ENCODE measurements around the gene COX7A2L. TPM values are rescaled to one million over a fixed set of nuclear protein-coding genes. Genes with fewer than 3 reads are reported as not detected.

COX7A2L gene
- total RNA-seq, 1 experiment from 2014 or later: 99.5 TPM

GRCh38 chr2:42368817-42369531, 8.0 kb upstream of the COX7A2L start:
- peaks cover 8% of the 10 kb centered on the region; the same call in 1 of the 2 replicates for H3K4me1 Mint-ChIP-seq
- ATAC-seq (peak; percentile 66), DNase-seq (ENCODE audit: low spot score) (no peak)
- H3K4me3 Mint-ChIP-seq: no peak overlapping the region
- H3K9me3 Mint-ChIP-seq: no peaks in the 10 kb centered on the region
- H3K27ac Mint-ChIP-seq: no peak overlapping the region
- ChIA-PET POLR2A (no interaction called here), CTCF (interaction anchor here (0.5 to 0.9 kb wide), 3 partner anchors 16 to 294 kb away, joined by 3 to 4 read pairs (median 3); no protein-coding TSS in a partner anchor)
- H3K27me3 Mint-ChIP-seq (ENCODE audit: low read depth): no peaks in the 10 kb centered on the region
- TF ChIP-seq ZBTB43 (CRISPR knock-in tag; IDR thresholded peaks at IDR 0.05): no peak
- TF ChIP-seq AFF4 (CRISPR knock-in tag; IDR thresholded peaks at IDR 0.05; ENCODE audit: borderline replicate concordance): no peak
- no peak for TF ChIP-seq TP53 (CRISPR knock-in tag; IDR thresholded peaks at IDR 0.05)
- TF ChIP-seq STAT6 (CRISPR knock-in tag; conservative IDR thresholded peaks at IDR 0.05; ENCODE audit: low read depth): no peak
- no peak for TF ChIP-seq TEAD4 (CRISPR knock-in tag; IDR thresholded peaks at IDR 0.05)
- no peak for TF ChIP-seq SMAD4 (CRISPR knock-in tag; IDR thresholded peaks at IDR 0.05)
- TF ChIP-seq FOXK1 (CRISPR knock-in tag; IDR thresholded peaks at IDR 0.05): no peak
- no peak for TF ChIP-seq ATF1 (CRISPR knock-in tag; IDR thresholded peaks at IDR 0.05)
- TF ChIP-seq ZMAT4 (CRISPR knock-in tag; IDR thresholded peaks at IDR 0.05): no peak
- TF ChIP-seq TEAD1 (CRISPR knock-in tag; IDR thresholded peaks at IDR 0.05): no peak
- no peak for TF ChIP-seq ZNF232 (CRISPR knock-in tag; IDR thresholded peaks at IDR 0.05)
- TF ChIP-seq SOX15 (CRISPR knock-in tag; IDR thresholded peaks at IDR 0.05): no peak
- TF ChIP-seq FOXP4 (CRISPR knock-in tag; IDR thresholded peaks at IDR 0.05): no peak
- TF ChIP-seq ZNF396 (CRISPR knock-in tag; IDR thresholded peaks at IDR 0.05; ENCODE audit: borderline replicate concordance): no peak
- no peak for TF ChIP-seq NFYB (CRISPR knock-in tag; conservative IDR thresholded peaks at IDR 0.05; ENCODE audit: low read depth)
- TF ChIP-seq ZNF263 (CRISPR knock-in tag; IDR thresholded peaks at IDR 0.05; ENCODE audit: low read depth): no peak
- no peak for TF ChIP-seq CBFB (CRISPR knock-in tag; IDR thresholded peaks at IDR 0.05; ENCODE audit: low read depth)
- no peak for TF ChIP-seq NR3C1 (CRISPR knock-in tag; conservative IDR thresholded peaks at IDR 0.05; ENCODE audit: low read depth)
- TF ChIP-seq MAX (CRISPR knock-in tag; IDR thresholded peaks at IDR 0.05): no peak
- TF ChIP-seq NR2C2 (CRISPR knock-in tag; IDR thresholded peaks at IDR 0.05): no peak
- no peaks in the 10 kb centered on the region for H3K36me3 Mint-ChIP-seq

Data from WTC11 (cell line).